AG09309 (cell line): ENCODE data around the gene AK5.
A peak's percentile ranks its signal among the peaks of the same experiment; 100 is the strongest.
"Not testable (repeated sequence)": the region's sequence is repeated elsewhere in the genome, so short reads cannot be mapped to it uniquely, and the experiment has no call there.

Experiments used
- DNase-seq: peaks from one replicate; pipeline ENCODE4 v3.0.0-alpha.2; 2010; ENCODE audit warnings: low read depth
- H3K4me3 ChIP-seq: 2 replicates; pipeline ENCODE4 v1.5.1; 2011; ENCODE audit warnings: mild to moderate bottlenecking, low read depth, low read length, moderate library complexity; ENCODE audit not compliant: control insufficient read depth
- CTCF ChIP-seq: IDR thresholded peaks from 2 replicates; pipeline ENCODE4 v1.5.1; 2011; ENCODE audit warnings: mild to moderate bottlenecking, low read depth, low read length, inconsistent platforms; ENCODE audit not compliant: insufficient read depth, control insufficient read depth; ENCODE audit errors: missing control alignments

AK5 gene

GRCh38 chr1:77499466-77499865 is 217.6 kb downstream of the AK5 start:
- TF ChIP-seq CTCF, result no peak
- no peak overlapping the region for H3K4me3 ChIP-seq
- DNase-seq, result no peak

- no peak for TF ChIP-seq CTCF
- H3K4me3 ChIP-seq, result no peak overlapping the region
- no peak for DNase-seq
Measured at GRCh38 chr1:77504986-77505385, 223.2 kb downstream of the AK5 start.

DNA sequence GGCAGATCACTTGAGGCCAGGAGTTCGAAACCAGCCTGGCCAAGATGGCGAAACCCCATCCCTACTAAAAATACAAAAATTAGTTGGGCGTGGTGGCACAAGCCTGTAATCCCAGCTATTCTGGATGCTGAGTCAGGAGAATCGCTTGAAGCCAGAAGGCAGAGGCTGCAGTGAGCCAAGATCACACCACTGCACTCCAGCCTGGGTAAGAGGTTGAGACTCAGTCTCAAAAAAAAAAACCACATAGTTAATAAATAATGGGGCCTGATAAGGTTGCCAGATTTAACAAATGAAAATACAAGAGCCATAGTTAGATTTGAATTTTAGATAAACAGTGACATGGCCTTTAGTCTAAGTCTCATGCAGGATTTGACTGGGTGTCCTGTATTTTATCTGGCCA is 225.0 kb downstream of the AK5 start:
- DNase-seq, result no peak
- TF ChIP-seq CTCF, result no peak
- no peak overlapping the region for H3K4me3 ChIP-seq

- no peak for DNase-seq
- TF ChIP-seq CTCF, result no peak
- no peak overlapping the region for H3K4me3 ChIP-seq
Measured at GRCh38 chr1:77509051-77509492, 227.3 kb downstream of the AK5 start.

- no peak for DNase-seq
- TF ChIP-seq CTCF, result no peak
- H3K4me3 ChIP-seq, result no peak overlapping the region
Measured at GRCh38 chr1:77509898-77510297, 228.1 kb downstream of the AK5 start.

GRCh38 chr1:77511440-77511840 is 229.6 kb downstream of the AK5 start:
- DNase-seq, result peak; percentile 75
- no peak overlapping the region for H3K4me3 ChIP-seq
- TF ChIP-seq CTCF, result no peak

GRCh38 chr1:77512650-77513049 is 230.8 kb downstream of the AK5 start:
- H3K4me3 ChIP-seq, DNase-seq: not testable (repeated sequence)
